ENCODE measurements around the gene APBB1.
A peak's percentile ranks its signal among the peaks of the same experiment; 100 is the strongest.

APBB1 gene

GRCh38 chr11:6389905-6390717 lies 28.8 kb downstream of the APBB1 start, which contains the start of gene SMPD1:
Gene SMPD1 (plus strand): TSS chr11:6390474. CDS start chr11:6390599, 125 bp downstream.
- DNase-seq (ENCODE audit: low read depth), result peak; percentile 79
- TF ChIP-seq CTCF (IDR thresholded peaks at IDR 0.05; ENCODE audit: low read depth, low read length, missing control alignments), result no peak
- H3K4me3 ChIP-seq (ENCODE audit: low read depth, low read length), result peak within 1 kb of the TSS; percentile 86
- in situ Hi-C loops (cut with HindIII; ENCODE audit: low sequenced_read_pairs), result no loop called here

- H3K4me3 ChIP-seq (ENCODE audit: low read depth, low read length), result no peak overlapping the region
- no peak for DNase-seq (ENCODE audit: low read depth)
- in situ Hi-C loops (cut with HindIII; ENCODE audit: low sequenced_read_pairs), result no loop called here
- TF ChIP-seq CTCF (IDR thresholded peaks at IDR 0.05; ENCODE audit: low read depth, low read length, missing control alignments), result no peak
These were observed 30.1 kb downstream of the APBB1 start for GRCh38 chr11:6388748-6389147.

GRCh38 chr11:6387811-6388599 lies 30.9 kb downstream of the APBB1 start:
- in situ Hi-C loops (cut with HindIII; ENCODE audit: low sequenced_read_pairs), result no loop called here
- no peak overlapping the region for H3K4me3 ChIP-seq (ENCODE audit: low read depth, low read length)
- no peak for DNase-seq (ENCODE audit: low read depth)
- TF ChIP-seq CTCF (IDR thresholded peaks at IDR 0.05; ENCODE audit: low read depth, low read length, missing control alignments), result no peak

GRCh38 chr11:6385046-6385777 lies 33.7 kb downstream of the APBB1 start:
- in situ Hi-C loops (cut with HindIII; ENCODE audit: low sequenced_read_pairs), result no loop called here
- no peak for DNase-seq (ENCODE audit: low read depth)
- TF ChIP-seq CTCF (IDR thresholded peaks at IDR 0.05; ENCODE audit: low read depth, low read length, missing control alignments), result no peak
- H3K4me3 ChIP-seq (ENCODE audit: low read depth, low read length), result no peak overlapping the region

GRCh38 chr11:6378640-6378989 lies 40.3 kb downstream of the APBB1 start:
- no peak overlapping the region for H3K4me3 ChIP-seq (ENCODE audit: low read depth, low read length)
- in situ Hi-C loops (cut with HindIII; ENCODE audit: low sequenced_read_pairs), result no loop called here
- no peak for TF ChIP-seq CTCF (IDR thresholded peaks at IDR 0.05; ENCODE audit: low read depth, low read length, missing control alignments)
- no peak for DNase-seq (ENCODE audit: low read depth)

GRCh38 chr11:6377902-6378639 lies 40.8 kb downstream of the APBB1 start:
- DNase-seq (ENCODE audit: low read depth), result no peak
- H3K4me3 ChIP-seq (ENCODE audit: low read depth, low read length), result no peak overlapping the region
- TF ChIP-seq CTCF (IDR thresholded peaks at IDR 0.05; ENCODE audit: low read depth, low read length, missing control alignments), result no peak
- in situ Hi-C loops (cut with HindIII; ENCODE audit: low sequenced_read_pairs), result no loop called here

Data from astrocyte of the cerebellum (primary cell).